GM21737 (cell line): Measurements from ENCODE around the gene SEMA3D.

ENCODE experiments used
- ATAC-seq: cut with Tn5 transposase; IDR thresholded peaks from one replicate; pipeline ENCODE4 v1.9.1; 2021; ENCODE audit warnings: mild to moderate bottlenecking, moderate library complexity; ENCODE audit not compliant: unreplicated experiment

The SEMA3D gene

GRCh38 chr7:85184599-85185423 lies 2.0 kb downstream of the SEMA3D start:
- no peak for ATAC-seq

- no peak for ATAC-seq
Observed at GRCh38 chr7:85183296-85183695, 3.6 kb downstream of the SEMA3D start.

- no peak for ATAC-seq
Observed at GRCh38 chr7:85178531-85179298, 8.1 kb downstream of the SEMA3D start.

GRCh38 chr7:85177316-85177715 lies 9.5 kb downstream of the SEMA3D start:
- ATAC-seq: no peak

GRCh38 chr7:85176197-85176596 lies 10.7 kb downstream of the SEMA3D start:
- ATAC-seq: no peak

DNA sequence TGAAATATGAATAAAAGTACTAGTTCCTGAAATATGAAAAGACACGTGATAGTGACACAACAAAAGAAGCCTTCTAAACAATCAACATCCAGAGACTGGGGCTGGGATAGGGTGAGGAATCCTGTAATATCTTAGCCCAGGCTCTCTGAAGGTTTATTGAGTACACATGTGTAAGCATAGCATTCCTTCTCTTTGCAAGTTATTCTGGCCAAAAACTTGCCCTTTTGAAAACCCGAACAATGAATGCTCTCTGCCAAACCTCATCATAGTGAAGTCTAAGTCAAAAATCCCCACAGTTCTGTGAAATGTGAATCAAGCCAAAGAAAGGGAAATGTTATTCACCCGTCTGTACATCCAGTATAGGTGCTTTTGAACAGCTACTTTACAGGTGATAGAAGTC lies 11.6 kb downstream of the SEMA3D start:
- ATAC-seq: no peak

GRCh38 chr7:85172530-85172941 lies 14.3 kb downstream of the SEMA3D start:
- ATAC-seq: no peak

DNA sequence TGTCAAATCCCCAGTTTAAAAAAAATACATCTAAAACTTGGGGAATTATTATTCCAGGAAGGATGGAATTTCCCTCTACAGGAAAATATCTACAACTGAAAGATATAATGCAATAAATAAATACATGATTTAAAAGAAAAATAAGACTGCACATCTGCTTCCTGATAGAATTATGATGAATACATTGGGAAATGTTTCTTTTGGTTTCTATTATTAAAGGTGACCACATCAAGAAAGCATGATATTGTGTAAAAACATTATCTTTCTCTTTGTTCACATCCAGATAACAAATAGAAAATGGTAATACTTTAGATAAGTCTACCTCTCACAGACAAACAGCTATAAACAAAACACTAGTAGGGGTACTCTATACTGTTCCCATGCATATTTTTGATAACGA lies 19.2 kb downstream of the SEMA3D start:
- no peak for ATAC-seq

DNA sequence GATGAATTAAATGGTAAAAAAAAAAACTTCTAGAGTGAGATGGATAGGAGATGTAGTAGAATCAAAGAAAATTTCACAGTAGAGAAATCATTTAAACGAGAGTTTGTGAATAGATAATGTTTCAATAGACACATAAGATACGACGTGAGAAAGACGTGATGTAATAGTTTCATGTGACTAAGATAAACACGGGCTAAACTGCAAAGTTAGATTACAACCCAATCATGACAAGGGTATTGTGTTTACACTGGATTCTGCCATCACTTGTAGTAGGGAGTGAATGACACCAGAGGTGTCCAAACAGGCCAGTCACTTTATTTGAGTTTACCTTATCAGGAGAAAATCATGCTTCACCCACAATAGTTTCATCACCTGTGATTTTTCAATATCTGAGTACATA lies 21.6 kb downstream of the SEMA3D start:
- no peak for ATAC-seq

DNA sequence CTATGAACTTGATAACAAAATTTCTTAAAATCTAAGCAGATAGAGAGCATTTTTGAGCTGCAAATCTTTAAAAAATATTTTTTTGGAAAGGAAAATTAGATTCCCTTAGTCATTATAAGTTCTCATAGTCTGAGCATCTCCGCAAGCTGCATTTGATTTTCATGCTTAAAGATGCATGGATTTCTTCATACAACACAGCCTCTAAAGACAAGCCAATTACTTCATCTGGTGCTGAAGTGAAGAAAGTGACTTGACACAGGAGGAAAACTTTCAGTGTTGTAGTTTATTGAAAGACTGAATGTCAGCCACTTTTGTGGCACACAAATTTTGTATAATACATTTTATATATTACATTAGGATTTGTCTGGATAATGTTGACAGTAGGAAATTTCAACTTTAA lies 22.5 kb downstream of the SEMA3D start:
- no peak for ATAC-seq

GRCh38 chr7:85162721-85163120 lies 24.1 kb downstream of the SEMA3D start:
- no peak for ATAC-seq

GRCh38 chr7:85160223-85160622 lies 26.6 kb downstream of the SEMA3D start:
- ATAC-seq: no peak

GRCh38 chr7:85159003-85159402 lies 27.9 kb downstream of the SEMA3D start:
- no peak for ATAC-seq

GRCh38 chr7:85156661-85157208 lies 30.1 kb downstream of the SEMA3D start:
- no peak for ATAC-seq

- ATAC-seq: no peak
Observed at GRCh38 chr7:85154282-85154937, 32.4 kb downstream of the SEMA3D start.

DNA sequence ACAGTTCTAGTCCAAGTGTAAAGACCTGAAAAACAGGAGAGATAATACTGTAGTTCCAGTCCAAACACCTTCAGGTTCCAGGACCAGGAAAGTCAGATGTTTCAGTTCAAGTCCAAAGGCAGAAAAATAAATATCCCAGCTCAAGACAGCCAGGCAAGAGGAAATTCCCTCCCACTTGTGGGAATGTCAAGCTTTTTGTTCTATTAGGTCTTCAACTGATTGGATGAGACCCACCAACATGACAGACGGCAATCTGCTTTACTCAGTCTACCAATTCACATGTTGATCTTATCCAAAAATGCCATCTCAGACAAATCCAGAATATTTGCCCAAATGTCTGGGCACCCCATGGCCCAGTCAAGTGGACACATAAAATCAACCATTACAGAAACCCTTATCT lies 33.1 kb downstream of the SEMA3D start:
- ATAC-seq: no peak

GRCh38 chr7:85150624-85151023 lies 36.2 kb downstream of the SEMA3D start:
- ATAC-seq: no peak

- no peak for ATAC-seq
Observed at GRCh38 chr7:85144771-85145170, 42.1 kb downstream of the SEMA3D start.

- ATAC-seq: no peak
Observed at GRCh38 chr7:85135977-85136376, 50.9 kb downstream of the SEMA3D start.

DNA sequence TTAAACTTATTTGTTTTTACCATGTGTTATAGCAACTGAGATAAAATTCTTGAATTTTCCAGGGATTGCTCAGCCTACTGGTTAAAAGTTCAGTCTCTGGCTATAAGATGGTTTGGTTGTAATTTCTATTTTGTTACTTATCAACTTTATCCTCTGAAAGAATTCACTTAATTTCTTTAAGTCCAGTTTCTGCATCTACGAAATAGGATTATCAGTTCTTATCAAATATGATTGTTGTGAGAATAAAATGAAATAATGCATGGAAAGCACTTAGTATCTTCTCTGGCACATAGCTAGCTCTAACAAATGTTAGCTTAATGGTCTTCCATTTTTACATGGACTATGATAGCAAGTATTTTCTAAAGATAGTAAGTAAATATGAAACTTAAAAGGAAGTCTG lies 53.3 kb downstream of the SEMA3D start:
- no peak for ATAC-seq

DNA sequence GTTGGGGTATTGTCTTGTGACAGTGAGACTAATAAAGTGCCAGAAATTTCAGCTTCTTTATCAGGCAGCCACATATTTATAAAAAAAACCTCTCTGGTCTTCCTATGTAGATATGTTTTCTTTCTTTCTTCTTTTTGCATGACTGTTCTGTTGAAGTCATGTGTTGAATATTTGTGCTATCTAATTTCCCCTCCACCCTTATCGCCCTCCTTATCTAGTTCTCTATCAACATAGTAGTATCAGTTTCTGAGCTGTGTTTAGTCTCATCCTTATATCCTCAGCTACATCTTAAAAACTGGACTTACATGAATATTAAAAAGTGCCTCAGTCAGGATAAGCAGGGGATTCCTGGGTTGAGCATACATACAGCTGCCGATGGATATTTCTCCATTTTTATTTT lies 53.9 kb downstream of the SEMA3D start:
- ATAC-seq: no peak
